H9 (cell line): Measurements from ENCODE around the gene LIPA. TPM values are rescaled to one million over a fixed set of nuclear protein-coding genes. Genes with fewer than 3 reads are reported as not detected.
"Not testable (repeated sequence)": the region's sequence is repeated elsewhere in the genome, so short reads cannot be mapped to it uniquely, and the experiment has no call there.

Experiments
- DNase-seq: peaks from one replicate; pipeline ENCODE4 v3.0.0-alpha.2; 2017
- H2AFZ ChIP-seq: one replicate; pipeline ENCODE4 v1.6.1; 2013; ENCODE audit warnings: mild to moderate bottlenecking, low read length, control low read depth, moderate library complexity
- H2AK5ac ChIP-seq: 2 replicates; pipeline ENCODE4 v1.6.1; 2013; ENCODE audit warnings: low read length, control low read depth, mixed read lengths; ENCODE audit not compliant: insufficient read length
- H2BK120ac ChIP-seq: one replicate; pipeline ENCODE4 v1.6.1; 2013; ENCODE audit warnings: low read depth, mild to moderate bottlenecking, low read length, control low read depth, inconsistent platforms; ENCODE audit not compliant: poor library complexity, severe bottlenecking
- H2BK12ac ChIP-seq: 2 replicates; pipeline ENCODE4 v1.6.1; 2013; ENCODE audit warnings: low read length, control low read depth, mixed read lengths, low read depth; ENCODE audit not compliant: insufficient read length
- H2BK15ac ChIP-seq: 2 replicates; pipeline ENCODE4 v1.6.1; 2013; ENCODE audit warnings: low read depth, low read length, control low read depth
- H2BK20ac ChIP-seq: one replicate; pipeline ENCODE4 v1.6.1; 2013; ENCODE audit warnings: low read depth, mild to moderate bottlenecking, low read length, control low read depth, inconsistent platforms; ENCODE audit not compliant: poor library complexity, severe bottlenecking
- H2BK5ac ChIP-seq: 2 replicates; pipeline ENCODE4 v1.6.1; 2013; ENCODE audit warnings: low read length, control low read depth, mixed read lengths; ENCODE audit not compliant: insufficient read length
- H3K14ac ChIP-seq: 2 replicates; pipeline ENCODE4 v1.6.1; 2013; ENCODE audit warnings: low read length, control low read depth; ENCODE audit not compliant: insufficient read depth
- H3K18ac ChIP-seq: 2 replicates; pipeline ENCODE4 v1.6.1; 2013; ENCODE audit warnings: low read depth, mild to moderate bottlenecking, mixed read lengths, low read length, control low read depth; ENCODE audit not compliant: insufficient read length
- H3K23ac ChIP-seq: 2 replicates; pipeline ENCODE4 v1.6.1; 2013; ENCODE audit warnings: low read length, control low read depth, mixed read lengths, low read depth; ENCODE audit not compliant: insufficient read length
- H3K23me2 ChIP-seq: 2 replicates; pipeline ENCODE4 v1.6.1; 2013; ENCODE audit warnings: low read depth, mild to moderate bottlenecking, mixed read lengths, low read length, control low read depth; ENCODE audit not compliant: insufficient read length, poor library complexity, severe bottlenecking
- H3K27ac ChIP-seq: 2 replicates; pipeline ENCODE4 v1.5.1; 2013; ENCODE audit warnings: low read length, control low read depth, mixed read lengths, low read depth; ENCODE audit not compliant: insufficient read length
- H3K27me3 ChIP-seq: 2 replicates; pipeline ENCODE4 v1.6.1; 2013; ENCODE audit warnings: low read length, control low read depth, inconsistent platforms; ENCODE audit not compliant: insufficient read depth
- H3K4ac ChIP-seq: 2 replicates; pipeline ENCODE4 v1.6.1; 2013; ENCODE audit warnings: low read depth, mild to moderate bottlenecking, control low read depth, inconsistent platforms, low read length, moderate library complexity
- H3K4me1 ChIP-seq: 2 replicates; pipeline ENCODE4 v1.6.1; 2013; ENCODE audit warnings: low read length, control low read depth, inconsistent platforms; ENCODE audit not compliant: insufficient read depth
- H3K4me2 ChIP-seq: 2 replicates; pipeline ENCODE4 v1.6.1; 2013; ENCODE audit warnings: low read length, control low read depth, mixed read lengths; ENCODE audit not compliant: insufficient read length, insufficient read depth
- H3K56ac ChIP-seq: 2 replicates; pipeline ENCODE4 v1.6.1; 2013; ENCODE audit warnings: low read depth, mild to moderate bottlenecking, mixed read lengths, low read length, control low read depth; ENCODE audit not compliant: insufficient read length
- H3K79me1 ChIP-seq: 2 replicates; pipeline ENCODE4 v1.6.1; 2013; ENCODE audit warnings: low read depth, mild to moderate bottlenecking, moderate library complexity, low read length, control low read depth, inconsistent platforms; ENCODE audit not compliant: insufficient read depth, poor library complexity, severe bottlenecking
- H3K79me2 ChIP-seq: 2 replicates; pipeline ENCODE4 v1.6.1; 2013; ENCODE audit warnings: low read length, control low read depth, inconsistent platforms; ENCODE audit not compliant: insufficient read depth
- H3K9ac ChIP-seq: 2 replicates; pipeline ENCODE4 v1.6.1; 2013; ENCODE audit warnings: low read length, control low read depth, mixed read lengths; ENCODE audit not compliant: insufficient read length; ENCODE audit errors: extremely low read depth
- H3K9me3 ChIP-seq: one replicate; pipeline ENCODE4 v1.6.1; 2013; ENCODE audit warnings: low read depth, low read length, inconsistent platforms; ENCODE audit not compliant: control insufficient read depth
- H3T11ph ChIP-seq: one replicate; pipeline ENCODE4 v1.6.1; 2013; ENCODE audit warnings: mild to moderate bottlenecking, low read length, control low read depth, inconsistent platforms
- H4K20me1 ChIP-seq: one replicate; pipeline ENCODE4 v1.6.1; 2013; ENCODE audit not compliant: control insufficient read depth, insufficient read length, insufficient read depth
- H4K5ac ChIP-seq: 2 replicates; pipeline ENCODE4 v1.6.1; 2013; ENCODE audit warnings: low read depth, mild to moderate bottlenecking, mixed read lengths, low read length, control low read depth; ENCODE audit not compliant: insufficient read length
- H4K8ac ChIP-seq: replicated peaks from 2 replicates; pipeline ENCODE4 v1.6.1; 2013; ENCODE audit warnings: low read length, control low read depth, mixed read lengths, low read depth; ENCODE audit not compliant: insufficient read length
- H4K91ac ChIP-seq: 2 replicates; pipeline ENCODE4 v1.6.1; 2013; ENCODE audit warnings: low read depth, mild to moderate bottlenecking, moderate library complexity, mixed read lengths, low read length, control low read depth; ENCODE audit not compliant: insufficient read length
- H3K27ac Mint-ChIP-seq, 3 experiments: 2 replicates in 2 of 3; 3 replicates in 1 of 3; pipeline ENCODE4 v1.8.0; 2020 to 2021; ENCODE audit warnings: mixed read lengths in 3 of 3, mild to moderate bottlenecking in 1 of 3, moderate library complexity in 1 of 3
- H3K27me3 Mint-ChIP-seq: 2 replicates; pipeline ENCODE4 v1.8.0; 2021; ENCODE audit warnings: low read depth, mild to moderate bottlenecking, moderate library complexity, mixed read lengths
- H3K36me3 Mint-ChIP-seq, 3 experiments: 2 replicates in 2 of 3; 3 replicates in 1 of 3; pipeline ENCODE4 v1.8.0; 2020 to 2021; ENCODE audit warnings: low read depth in 3 of 3, mixed read lengths in 3 of 3; ENCODE audit not compliant: insufficient read depth in 1 of 3
- H3K4me1 Mint-ChIP-seq, 2 experiments: 2 replicates each; pipeline ENCODE4 v1.8.0; 2020; ENCODE audit warnings: mixed read lengths in 2 of 2
- H3K4me3 Mint-ChIP-seq, 2 experiments: 2 replicates in 1 of 2; 3 replicates in 1 of 2; pipeline ENCODE4 v1.8.0; 2020 to 2021; ENCODE audit warnings: mild to moderate bottlenecking in 2 of 2, mixed read lengths in 2 of 2, moderate library complexity in 1 of 2
- H3K9me3 Mint-ChIP-seq, 2 experiments: 2 replicates in 1 of 2; 3 replicates in 1 of 2; pipeline ENCODE4 v1.8.0; 2020; ENCODE audit warnings: mild to moderate bottlenecking in 2 of 2, mixed read lengths in 2 of 2, moderate library complexity in 1 of 2
- CTCF ChIP-seq: fragments of 200-600 bp; sonication (generic); conservative IDR thresholded peaks from 3 replicates; pipeline ENCODE4 v1.8.0; 2021; ENCODE audit warnings: antibody characterized with exemption, mild to moderate bottlenecking
- WGBS: extraction: QIAGEN DNeasy Blood & Tissue Kit; methylation state at CpG from one replicate; pipeline ENCODE4 v1.1.7; 2013; ENCODE audit warnings: missing lambda C conversion rate, low lambda C conversion rate, mixed read lengths; ENCODE audit not compliant: insufficient read length; ENCODE audit errors: extremely low coverage; 5-methylcytosine and 5-hydroxymethylcytosine counted together
- total RNA-seq: library from RNA; stranded (reverse); gene quantifications from 2 replicates; pipeline ENCODE4 v1.2.1, GENCODE V29; 2021

LIPA gene
- total RNA-seq, 1 experiment from 2014 or later = 20.9 TPM

DNA sequence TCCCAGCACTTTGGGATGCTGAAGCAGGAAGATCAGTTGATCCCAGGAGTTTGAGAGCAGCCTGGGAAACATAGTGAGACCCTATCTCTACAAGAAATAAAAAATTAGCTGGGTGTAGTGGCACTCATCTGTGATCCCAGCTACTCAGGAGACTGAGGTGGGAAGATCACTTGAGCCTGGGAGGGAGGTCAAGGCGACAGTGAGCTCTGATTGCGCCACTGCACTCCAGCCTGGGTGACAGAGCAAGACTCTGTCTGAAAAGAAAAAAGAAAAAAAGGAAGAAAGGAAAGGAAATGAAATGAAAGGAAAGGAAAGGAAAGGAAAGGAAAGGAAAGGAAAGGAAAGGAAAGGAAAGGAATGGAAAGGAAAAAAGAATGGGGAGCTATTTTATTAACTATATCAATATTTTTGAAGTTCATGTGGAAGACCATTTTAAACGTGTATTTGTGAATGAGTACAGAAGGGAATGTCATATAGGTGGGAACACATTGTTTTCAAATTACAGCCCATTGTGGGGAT lies 43.2 kb upstream of the LIPA start:
- H3K9ac ChIP-seq = no peak overlapping the region
- no peak overlapping the region for H4K91ac ChIP-seq
- no peak overlapping the region for H3K4me2 ChIP-seq
- peaks cover 0 to 2% (median 0%) of the 10 kb centered on the region in 3 experiments; a peak in 2 of 7 replicates for H3K36me3 Mint-ChIP-seq
- no peaks in the 10 kb centered on the region for H3K27me3 ChIP-seq
- no peak overlapping the region for H3K14ac ChIP-seq
- no peaks in the 10 kb centered on the region for H3K79me2 ChIP-seq
- no peak overlapping the region for H2BK20ac ChIP-seq
- WGBS = no CpG with 5 or more reads among the region's 3 CpGs
- H3K9me3 Mint-ChIP-seq = peaks cover 0 to 3% of the 10 kb centered on the region in 2 experiments; a peak in 1 of 5 replicates
- H3K27ac ChIP-seq = no peak overlapping the region
- H3K4ac ChIP-seq = no peak overlapping the region
- no peaks in the 10 kb centered on the region for H3K4me1 ChIP-seq
- no peaks in the 10 kb centered on the region for H4K20me1 ChIP-seq
- H2AFZ ChIP-seq = no peak overlapping the region
- no peak overlapping the region for H2BK15ac ChIP-seq
- H4K5ac ChIP-seq = no peak overlapping the region
- no peak for TF ChIP-seq CTCF
- no peak overlapping the region for H2BK5ac ChIP-seq
- H3T11ph ChIP-seq = no peak overlapping the region
- H2BK12ac ChIP-seq = no peak overlapping the region
- no peak overlapping the region for H4K8ac ChIP-seq
- no peak overlapping the region for H3K56ac ChIP-seq
- H3K18ac ChIP-seq = no peak overlapping the region
- no peaks in the 10 kb centered on the region; the same call in none of the 2 replicates for H3K27me3 Mint-ChIP-seq
- no peaks in the 10 kb centered on the region for H3K23me2 ChIP-seq
- no peaks in the 10 kb centered on the region for H3K79me1 ChIP-seq
- H3K4me1 Mint-ChIP-seq = peaks cover 0 to 2% of the 10 kb centered on the region in 2 experiments; a peak in 1 of 4 replicates
- H2AK5ac ChIP-seq = no peak overlapping the region
- no peak for DNase-seq
- H2BK120ac ChIP-seq = no peak overlapping the region
- no peak overlapping the region for H3K4me3 Mint-ChIP-seq
- H3K27ac Mint-ChIP-seq = no peak overlapping the region
- no peak overlapping the region for H3K23ac ChIP-seq
- H3K9me3 ChIP-seq = no peaks in the 10 kb centered on the region

DNA sequence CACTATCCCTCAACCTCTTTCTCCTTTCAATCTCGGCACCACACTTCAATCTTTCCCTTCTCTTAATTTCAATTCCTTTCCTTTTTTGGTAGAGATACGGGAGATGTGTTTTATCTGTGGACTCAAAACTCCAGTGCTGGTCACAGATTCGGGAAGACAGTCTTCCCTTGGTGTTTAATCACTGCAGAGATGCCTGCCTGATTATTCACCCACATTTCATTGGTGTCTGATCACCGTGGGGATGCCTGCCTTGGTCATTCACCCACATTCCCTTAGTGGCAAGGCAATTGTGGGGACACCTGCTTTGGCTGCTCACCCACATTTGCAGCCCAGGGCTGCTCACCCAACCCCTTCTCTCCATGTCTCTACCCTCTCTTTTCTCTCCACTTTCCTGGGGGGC lies 33.7 kb upstream of the LIPA start:
- not testable (repeated sequence) for H3K79me1 ChIP-seq, H3K4ac ChIP-seq, H3K4me2 ChIP-seq, H4K91ac ChIP-seq, H3K18ac ChIP-seq, H3K9ac ChIP-seq, H2BK15ac ChIP-seq, H4K20me1 ChIP-seq, H4K5ac ChIP-seq, H2BK120ac ChIP-seq, H3K27me3 ChIP-seq, H3K14ac ChIP-seq, H3K56ac ChIP-seq, H3K9me3 ChIP-seq, H2BK20ac ChIP-seq, H3K27me3 Mint-ChIP-seq, H3K79me2 ChIP-seq, H3K4me1 ChIP-seq, H3K23ac ChIP-seq, H3T11ph ChIP-seq, H2BK5ac ChIP-seq, H2BK12ac ChIP-seq, H4K8ac ChIP-seq, H2AFZ ChIP-seq, DNase-seq, H2AK5ac ChIP-seq, H3K4me3 Mint-ChIP-seq, H3K23me2 ChIP-seq, H3K27ac ChIP-seq
- Mint-ChIP-seq H3K36me3 (peaks cover 10 to 14% (median 11%) of the 10 kb centered on the region in 3 experiments; a peak in 6 of 7 replicates), H3K27ac (peak overlapping the region in 1 of 3 experiments; percentile 71; a peak in 1 of 7 replicates), H3K9me3 (peaks cover 11 to 15% of the 10 kb centered on the region in 2 experiments), H3K4me1 (peaks cover 18 to 19% of the 10 kb centered on the region in 2 experiments)
- 0% methylated on average over 1 of the region's 4 CpGs for WGBS
